Nephron progenitor cell (in vitro differentiated cells): ENCODE results near the gene VCX3B.
"Not testable (repeated sequence)": the region's sequence is repeated elsewhere in the genome, so short reads cannot be mapped to it uniquely, and the experiment has no call there.

Source experiments
- DNase-seq: peaks from one replicate; pipeline ENCODE4 v3.0.0; 2021
- H3K27ac Mint-ChIP-seq: 2 replicates; pipeline ENCODE4 v1.8.0; 2021; ENCODE audit warnings: mild to moderate bottlenecking, moderate library complexity, mixed read lengths
- H3K27me3 Mint-ChIP-seq: 2 replicates; pipeline ENCODE4 v1.8.0; 2021; ENCODE audit warnings: mild to moderate bottlenecking, low read depth, mixed read lengths; ENCODE audit not compliant: poor library complexity
- H3K36me3 Mint-ChIP-seq: 2 replicates; pipeline ENCODE4 v1.8.0; 2021; ENCODE audit warnings: low read depth, mixed read lengths
- H3K4me1 Mint-ChIP-seq: 2 replicates; pipeline ENCODE4 v1.8.0; 2021; ENCODE audit warnings: mixed read lengths
- H3K4me3 Mint-ChIP-seq: 2 replicates; pipeline ENCODE4 v1.8.0; 2021; ENCODE audit warnings: mild to moderate bottlenecking, moderate library complexity, mixed read lengths
- H3K9me3 Mint-ChIP-seq: 2 replicates; pipeline ENCODE4 v1.8.0; 2021; ENCODE audit warnings: mild to moderate bottlenecking, moderate library complexity, mixed read lengths
- CTCF ChIP-seq: fragments of 200-600 bp; sonication (generic); IDR thresholded peaks from 2 replicates; pipeline ENCODE4 v1.5.0; 2021; ENCODE audit warnings: antibody characterized with exemption

Gene VCX3B

GRCh38 chrX:8433109-8434062 is 31.2 kb upstream of the VCX3B start:
- DNase-seq = no peak
- no peaks in the 10 kb centered on the region for H3K4me1 Mint-ChIP-seq
- TF ChIP-seq CTCF = no peak
- H3K27me3 Mint-ChIP-seq = no peaks in the 10 kb centered on the region
- H3K36me3 Mint-ChIP-seq = no peaks in the 10 kb centered on the region
- no peak overlapping the region for H3K27ac Mint-ChIP-seq
- no peak overlapping the region for H3K4me3 Mint-ChIP-seq
- H3K9me3 Mint-ChIP-seq = no peaks in the 10 kb centered on the region

GRCh38 chrX:8447368-8447767 is 17.3 kb upstream of the VCX3B start:
- TF ChIP-seq CTCF = no peak
- no peaks in the 10 kb centered on the region for H3K36me3 Mint-ChIP-seq
- peaks cover 3% of the 10 kb centered on the region for H3K27me3 Mint-ChIP-seq
- H3K9me3 Mint-ChIP-seq = no peaks in the 10 kb centered on the region
- no peaks in the 10 kb centered on the region for H3K4me1 Mint-ChIP-seq
- H3K27ac Mint-ChIP-seq = no peak overlapping the region
- no peak overlapping the region for H3K4me3 Mint-ChIP-seq
- no peak for DNase-seq

- not testable (repeated sequence) for H3K9me3 Mint-ChIP-seq, H3K27ac Mint-ChIP-seq, DNase-seq, H3K27me3 Mint-ChIP-seq, H3K4me3 Mint-ChIP-seq, H3K36me3 Mint-ChIP-seq
- H3K4me1 Mint-ChIP-seq = peaks cover 10% of the 10 kb centered on the region
These were observed 12.3 kb upstream of the VCX3B start for GRCh38 chrX:8452343-8452742.

- no peak for TF ChIP-seq CTCF
- Mint-ChIP-seq H3K27me3 (peaks cover 3% of the 10 kb centered on the region), H3K9me3 (peaks cover 6% of the 10 kb centered on the region), H3K4me1 (peaks cover 10% of the 10 kb centered on the region), H3K27ac (no peak overlapping the region), H3K36me3 (no peaks in the 10 kb centered on the region), H3K4me3 (no peak overlapping the region)
- no peak for DNase-seq
These were observed 11.0 kb upstream of the VCX3B start for GRCh38 chrX:8453611-8454010.

- no peak for TF ChIP-seq CTCF
- DNase-seq = no peak
- H3K9me3 Mint-ChIP-seq = peaks cover 19% of the 10 kb centered on the region
- H3K36me3 Mint-ChIP-seq = peaks cover 5% of the 10 kb centered on the region
- no peaks in the 10 kb centered on the region for H3K27me3 Mint-ChIP-seq
- H3K4me3 Mint-ChIP-seq = no peak overlapping the region
- H3K4me1 Mint-ChIP-seq = peaks cover 10% of the 10 kb centered on the region
- no peak overlapping the region for H3K27ac Mint-ChIP-seq
These were observed 9.1 kb upstream of the VCX3B start for GRCh38 chrX:8455557-8455956.

- H3K36me3 Mint-ChIP-seq = peaks cover 5% of the 10 kb centered on the region
- H3K4me1 Mint-ChIP-seq = no peaks in the 10 kb centered on the region
- H3K9me3 Mint-ChIP-seq = peaks cover 29% of the 10 kb centered on the region
- no peak overlapping the region for H3K4me3 Mint-ChIP-seq
- TF ChIP-seq CTCF = no peak
- no peak overlapping the region for H3K27ac Mint-ChIP-seq
- no peak for DNase-seq
- H3K27me3 Mint-ChIP-seq = no peaks in the 10 kb centered on the region
These were observed 2.1 kb upstream of the VCX3B start for GRCh38 chrX:8462488-8462887.
